ENCODE measurements around the gene EHBP1.

Gene EHBP1

GRCh38 chr2:62817995-62818713 is 112.6 kb downstream of the EHBP1 start:
- DNase-seq (ENCODE audit: low read depth in 2 of 2) = no peak

- no peak for DNase-seq (ENCODE audit: low read depth in 2 of 2)
Measured at GRCh38 chr2:62822549-62822948, 117.0 kb downstream of the EHBP1 start.

- DNase-seq (ENCODE audit: low read depth in 2 of 2) = no peak
Measured at GRCh38 chr2:62824388-62824787, 118.9 kb downstream of the EHBP1 start.

- no peak for DNase-seq (ENCODE audit: low read depth in 2 of 2)
Measured at GRCh38 chr2:62826141-62826540, 120.6 kb downstream of the EHBP1 start.

- DNase-seq (ENCODE audit: low read depth in 2 of 2) = no peak
Measured at GRCh38 chr2:62826953-62827675, 121.6 kb downstream of the EHBP1 start.

- DNase-seq (ENCODE audit: low read depth in 2 of 2) = no peak
Measured at GRCh38 chr2:62831729-62832128, 126.2 kb downstream of the EHBP1 start.

- DNase-seq (ENCODE audit: low read depth in 2 of 2) = no peak
Measured at GRCh38 chr2:62844311-62845090, 139.0 kb downstream of the EHBP1 start.

GRCh38 chr2:62845256-62845655 is 139.7 kb downstream of the EHBP1 start:
- DNase-seq (ENCODE audit: low read depth in 2 of 2) = no peak

- DNase-seq (ENCODE audit: low read depth in 2 of 2) = no peak
Measured at GRCh38 chr2:62852254-62852653, 146.7 kb downstream of the EHBP1 start.

- DNase-seq (ENCODE audit: low read depth in 2 of 2) = no peak
Measured at GRCh38 chr2:62854600-62855514, 149.3 kb downstream of the EHBP1 start.

GRCh38 chr2:62856228-62857040 is 150.9 kb downstream of the EHBP1 start:
- DNase-seq (ENCODE audit: low read depth in 2 of 2) = no peak

- DNase-seq (ENCODE audit: low read depth in 2 of 2) = no peak
Measured at GRCh38 chr2:62857139-62857931, 151.8 kb downstream of the EHBP1 start.

GRCh38 chr2:62858231-62858832 is 152.8 kb downstream of the EHBP1 start:
- no peak for DNase-seq (ENCODE audit: low read depth in 2 of 2)

- DNase-seq (ENCODE audit: low read depth in 2 of 2) = no peak
Measured at GRCh38 chr2:62868947-62869346, 163.4 kb downstream of the EHBP1 start.

- DNase-seq (ENCODE audit: low read depth in 2 of 2) = no peak
Measured at GRCh38 chr2:62870966-62871365, 165.5 kb downstream of the EHBP1 start.

GRCh38 chr2:62871506-62871905 is 166.0 kb downstream of the EHBP1 start:
- no peak for DNase-seq (ENCODE audit: low read depth in 2 of 2)

- DNase-seq (ENCODE audit: low read depth in 2 of 2) = no peak
Measured at GRCh38 chr2:62873603-62874002, 168.1 kb downstream of the EHBP1 start.

GRCh38 chr2:62874881-62875383 is 169.4 kb downstream of the EHBP1 start:
- no peak for DNase-seq (ENCODE audit: low read depth in 2 of 2)

- DNase-seq (ENCODE audit: low read depth in 2 of 2) = no peak
Measured at GRCh38 chr2:62881162-62881795, 175.8 kb downstream of the EHBP1 start.

Data from stimulated activated CD4-positive, alpha-beta T cell treated with anti-CD3 and anti-CD28 coated beads, Interleukin-15, amount 100 ng/mL, for 48 hours (primary cell).